ENCODE results near the gene CXCR2.
"Not testable (repeated sequence)": the region's sequence is repeated elsewhere in the genome, so short reads cannot be mapped to it uniquely, and the experiment has no call there.

The CXCR2 gene

DNA sequence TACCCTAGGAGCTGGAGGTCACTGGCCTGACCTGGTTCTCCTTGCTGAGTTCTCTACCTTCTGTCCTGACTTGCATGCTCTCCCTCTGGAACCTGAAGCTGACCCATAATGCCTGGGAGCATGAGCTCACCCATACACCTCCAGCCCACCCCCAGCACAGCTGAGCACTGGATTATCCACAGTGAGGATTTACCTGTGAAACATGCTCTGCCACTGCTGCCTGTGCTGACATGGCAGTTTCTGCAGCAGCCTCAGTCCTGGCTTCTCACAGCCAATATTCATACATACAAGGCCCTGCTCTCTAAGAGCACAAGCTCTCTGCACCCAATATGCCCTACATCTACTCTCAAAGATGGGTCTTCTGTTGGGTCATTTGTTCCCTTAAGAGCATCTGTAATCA is 5.0 kb downstream of the CXCR2 start:
- DNase-seq, result no peak

DNA sequence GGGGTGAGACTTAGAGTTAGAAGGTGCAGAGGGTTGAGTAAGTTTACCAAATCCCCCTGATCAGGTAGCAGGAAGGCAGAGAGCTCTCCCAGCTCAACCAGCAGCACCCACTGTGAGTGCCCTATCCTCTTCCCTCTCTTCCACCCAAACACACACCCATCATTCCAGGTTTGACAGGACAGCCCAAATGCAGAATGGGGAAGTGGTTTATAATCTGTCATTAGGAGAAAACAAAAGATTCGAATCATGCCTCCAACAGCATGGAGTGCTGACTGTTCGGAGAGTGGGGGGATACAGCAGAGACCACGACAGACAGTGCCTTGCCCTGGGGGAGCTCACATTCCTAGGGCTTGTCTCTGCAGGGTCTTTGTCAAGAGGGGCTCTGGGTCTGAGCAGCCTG is 11.7 kb downstream of the CXCR2 start:
- DNase-seq, result no peak

DNA sequence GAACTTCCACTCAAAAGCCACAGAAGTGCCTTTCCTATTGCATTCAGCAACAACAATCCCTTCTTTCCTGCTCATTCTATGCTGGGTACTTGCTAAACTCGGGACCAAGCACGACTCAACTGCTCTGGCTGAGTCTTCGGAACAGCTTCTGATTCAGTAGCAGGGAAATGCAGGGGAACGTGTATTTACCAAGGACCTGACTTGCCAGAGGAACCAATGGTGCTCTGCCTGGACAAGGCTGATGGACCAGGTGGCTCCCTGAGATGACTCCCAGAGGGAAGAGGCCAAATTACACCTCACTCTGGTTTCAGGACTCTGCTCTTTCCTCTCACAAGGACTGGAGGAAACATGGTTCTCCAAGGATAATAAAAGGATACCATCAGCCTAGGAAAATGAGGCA is 12.2 kb downstream of the CXCR2 start:
- DNase-seq, result no peak

DNA sequence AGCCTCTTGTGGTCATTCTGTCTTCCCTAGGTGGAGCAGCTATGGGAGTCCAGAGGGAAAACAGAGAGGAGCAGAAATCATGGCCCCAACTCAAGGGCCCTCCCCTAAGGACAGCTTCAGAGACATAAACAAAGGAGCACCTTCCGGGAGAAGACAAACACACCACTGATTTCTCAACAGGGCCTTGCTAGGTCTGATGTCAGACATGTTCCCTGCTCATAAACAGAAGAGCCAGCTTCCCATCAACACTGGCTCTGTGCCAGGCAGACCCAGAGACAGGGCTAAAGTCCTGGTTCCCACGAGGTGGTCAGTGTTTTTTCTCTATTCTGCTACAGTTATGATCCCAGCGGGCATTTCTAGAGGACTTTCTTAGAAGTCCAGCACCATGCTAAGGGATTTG is 19.3 kb downstream of the CXCR2 start:
- DNase-seq, result no peak

DNA sequence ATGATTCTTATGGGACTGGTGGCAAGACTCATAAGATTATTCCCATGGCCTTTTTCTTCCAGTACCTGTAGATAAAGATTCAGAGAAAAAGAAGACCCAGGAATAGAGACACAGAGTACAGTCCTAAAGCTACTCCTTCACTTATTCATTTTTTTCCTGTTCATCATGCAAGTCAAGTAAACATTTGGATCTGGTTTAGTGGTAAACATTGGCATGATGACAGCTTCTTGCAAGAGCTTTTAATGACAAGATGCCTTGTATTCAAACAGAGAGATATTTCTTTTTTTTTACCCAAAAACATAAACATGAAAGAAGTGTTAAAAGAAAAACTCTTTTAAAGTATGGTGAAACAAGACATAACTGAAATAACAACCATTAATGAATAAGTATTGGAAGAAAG is 20.2 kb downstream of the CXCR2 start:
- no peak for DNase-seq

DNA sequence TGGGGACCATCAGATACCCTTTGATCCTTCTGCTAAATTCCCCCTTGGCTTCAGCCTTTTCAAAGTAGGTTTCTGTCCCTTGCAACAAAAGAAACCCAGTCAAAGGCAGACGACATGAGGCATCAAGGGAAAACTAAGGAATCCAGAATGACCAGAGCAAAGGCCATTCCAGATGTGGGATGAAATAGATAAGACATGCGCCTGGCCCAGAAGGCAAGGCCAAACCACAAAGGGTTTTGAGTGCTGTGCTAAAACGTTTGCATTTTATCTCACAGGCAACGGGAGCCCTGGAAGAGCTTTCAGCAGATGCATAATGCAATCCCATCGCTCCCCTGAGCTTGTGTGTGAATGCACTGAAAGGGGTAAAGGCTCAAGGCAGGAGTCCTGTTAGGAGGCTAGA is 23.3 kb downstream of the CXCR2 start:
- DNase-seq, result no peak

GRCh38 chr2:218149848-218150440 is 24.1 kb downstream of the CXCR2 start:
- no peak for DNase-seq

GRCh38 chr2:218152172-218152571 is 26.3 kb downstream of the CXCR2 start:
- no peak for DNase-seq

GRCh38 chr2:218152777-218153176 is 26.9 kb downstream of the CXCR2 start:
- no peak for DNase-seq

DNA sequence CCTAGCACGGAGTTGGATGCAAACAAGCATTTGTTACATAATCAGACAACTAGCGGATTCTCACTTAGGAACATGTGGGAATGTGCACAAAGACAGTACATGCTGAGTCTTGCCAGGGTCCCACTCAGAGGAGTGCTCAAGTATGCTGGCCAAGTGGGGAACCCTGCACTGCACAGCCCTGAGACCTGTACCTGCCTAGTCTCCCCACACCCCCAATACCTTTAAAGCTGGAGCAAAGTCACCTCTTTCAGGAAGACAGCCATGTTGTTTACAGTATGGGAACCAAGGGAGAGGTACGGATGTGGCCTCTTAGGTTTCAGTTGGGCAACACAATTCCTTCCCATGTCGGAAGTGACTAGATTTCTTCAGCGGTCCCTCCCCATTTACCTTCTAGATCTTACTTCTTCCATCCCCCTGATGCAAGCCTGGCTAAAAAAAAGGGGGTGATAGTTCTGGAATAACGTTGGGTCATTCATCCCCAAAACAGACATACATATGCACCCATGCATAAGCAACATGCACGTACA is 30.2 kb downstream of the CXCR2 start:
- DNase-seq, result no peak

GRCh38 chr2:218161644-218162043 is 35.8 kb downstream of the CXCR2 start:
- no peak for DNase-seq

DNA sequence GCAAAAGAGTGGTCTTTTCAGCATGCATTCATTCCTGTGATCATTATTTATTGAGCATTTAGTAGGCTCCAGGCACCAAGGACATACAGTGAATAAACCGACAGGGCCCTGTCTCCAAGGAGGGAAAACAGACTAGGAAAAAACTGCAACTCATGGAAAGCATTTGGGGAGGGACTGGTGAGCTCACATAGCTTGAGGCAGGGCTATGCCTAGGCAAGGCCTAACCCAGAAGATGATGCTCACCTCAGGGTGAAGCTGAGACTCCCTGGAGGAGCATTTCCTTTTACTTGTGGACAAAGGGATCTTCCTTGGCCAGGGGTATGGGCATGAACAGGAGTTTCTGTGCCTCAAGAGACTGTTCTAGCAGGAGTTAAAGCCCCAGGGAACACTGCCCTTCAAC is 37.0 kb downstream of the CXCR2 start:
- DNase-seq, result no peak

DNA sequence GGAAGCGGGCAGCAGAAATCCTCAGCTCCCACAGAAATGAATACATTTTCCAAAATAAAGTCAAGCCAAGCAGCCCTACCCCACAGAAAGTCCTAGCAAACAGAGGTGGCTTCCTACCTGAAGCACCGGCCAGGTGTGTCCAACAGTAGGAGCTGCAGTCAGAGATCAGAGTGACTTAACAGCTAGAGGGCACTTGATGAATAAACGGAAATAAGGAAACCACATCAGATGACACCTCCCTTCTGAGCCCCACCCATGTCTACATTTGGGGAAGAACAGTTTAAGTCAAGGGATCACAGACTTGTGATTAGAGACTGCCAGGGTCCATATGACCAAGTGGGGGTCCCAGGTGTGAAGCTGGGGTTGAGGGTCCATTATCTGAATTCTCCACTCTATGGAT is 41.0 kb downstream of the CXCR2 start, which contains the start of gene CXCR1:
Gene CXCR1, minus strand, starts transcription at position 172 of the 400 bp plus-strand sequence. CDS start 1,751 bp downstream, outside the sequence.
- peak; percentile 81 for DNase-seq

- DNase-seq, result no peak
Observed at GRCh38 chr2:218168016-218168415, 42.2 kb downstream of the CXCR2 start.

DNA sequence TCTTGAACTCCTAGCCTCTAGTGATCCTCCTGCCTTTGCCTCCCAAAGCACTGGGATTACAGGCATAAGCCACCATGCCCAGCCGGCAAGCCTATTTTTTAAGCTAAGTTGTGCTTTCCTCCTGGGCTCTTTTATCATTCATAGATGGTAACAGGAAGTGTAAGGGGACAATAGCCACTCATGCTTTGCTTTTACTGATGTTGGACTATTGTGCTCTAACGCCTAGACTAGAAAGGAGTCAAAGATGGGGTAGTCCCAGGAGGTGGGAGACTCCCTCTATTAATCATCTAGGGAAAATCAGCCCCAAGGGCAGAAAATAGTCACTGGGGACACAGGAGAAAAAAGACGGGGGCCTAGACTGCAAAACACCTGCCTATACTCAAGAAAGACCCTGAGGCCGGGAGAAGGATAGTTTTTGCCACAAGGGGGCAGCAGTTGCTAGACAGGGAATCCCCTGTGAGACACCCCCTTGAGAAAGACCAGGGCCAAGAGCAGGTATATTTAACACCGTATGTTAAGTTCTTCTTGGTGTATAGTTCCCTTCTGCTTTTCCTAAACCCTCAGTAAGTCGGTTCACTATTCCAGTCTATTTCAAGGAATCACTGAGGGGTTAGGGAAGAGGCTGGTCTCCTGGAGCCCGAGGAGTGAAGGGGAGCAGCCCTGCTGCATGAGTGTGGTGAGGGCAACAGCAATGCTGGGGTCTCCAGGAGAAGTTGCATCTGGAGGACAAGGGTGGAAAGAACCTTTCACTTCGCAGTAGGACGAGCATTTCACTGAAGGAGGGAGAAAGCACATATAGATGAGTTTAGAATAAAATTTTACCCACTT is 43.0 kb downstream of the CXCR2 start:
- DNase-seq, result peak; percentile 70

DNA sequence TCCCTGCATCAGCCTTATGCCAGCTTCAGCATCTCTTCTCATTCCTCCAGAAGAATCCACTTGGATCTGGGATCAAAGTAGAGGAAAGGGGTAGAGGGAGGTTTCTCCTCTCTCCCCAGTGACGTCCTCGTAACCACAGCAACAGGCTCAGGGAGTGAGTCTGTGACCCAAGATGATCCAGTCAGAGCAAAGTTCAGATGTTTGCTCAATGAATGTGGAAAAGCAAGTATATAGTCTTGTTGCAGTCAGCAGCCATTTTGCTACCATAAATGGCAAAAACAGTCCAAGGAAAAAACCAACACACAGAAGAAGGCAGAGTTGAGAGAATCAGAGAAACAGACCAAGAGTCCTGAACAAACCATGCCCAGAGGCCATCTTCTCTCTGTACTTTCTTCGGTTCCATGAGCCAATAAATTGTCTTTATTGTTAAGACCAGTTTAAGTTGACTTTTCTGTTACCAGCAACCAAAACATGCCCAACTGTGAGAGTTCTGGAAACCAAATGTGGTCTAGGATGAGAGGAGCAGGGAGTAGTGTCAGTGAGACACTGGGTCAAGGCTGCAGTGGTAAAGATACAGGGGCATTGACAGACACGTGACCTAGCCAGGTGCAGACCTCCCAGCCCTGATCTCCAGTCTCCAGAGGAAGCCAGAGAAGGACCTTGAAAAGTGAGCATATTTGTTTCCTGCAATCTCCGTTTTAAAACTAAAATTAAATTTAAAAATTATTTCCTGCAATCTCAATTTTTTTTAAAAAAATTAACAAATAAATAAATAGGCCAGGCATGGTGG is 44.1 kb downstream of the CXCR2 start:
- DNase-seq, result no peak

DNA sequence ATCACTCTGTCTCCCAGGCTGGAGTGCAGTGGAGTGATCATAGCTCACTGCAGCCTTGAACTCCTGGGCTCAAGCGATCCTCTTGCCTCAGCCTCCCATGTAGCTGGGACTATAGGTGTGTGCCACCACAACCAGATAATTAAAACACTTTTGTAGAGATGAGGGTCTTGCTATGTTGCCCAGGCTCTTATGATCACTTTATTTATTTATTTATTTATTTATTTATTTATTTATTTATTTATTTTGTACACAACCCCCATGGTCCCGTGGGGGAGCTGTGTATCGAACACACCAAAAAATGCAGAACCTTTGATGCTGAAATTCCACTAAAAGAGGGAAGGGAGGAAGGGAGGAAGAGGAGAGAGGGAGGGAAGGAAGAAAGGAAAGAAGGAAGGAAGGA is 45.9 kb downstream of the CXCR2 start:
- not testable (repeated sequence) for DNase-seq

- DNase-seq, result no peak
Observed at GRCh38 chr2:218172845-218173244, 47.0 kb downstream of the CXCR2 start.

DNA sequence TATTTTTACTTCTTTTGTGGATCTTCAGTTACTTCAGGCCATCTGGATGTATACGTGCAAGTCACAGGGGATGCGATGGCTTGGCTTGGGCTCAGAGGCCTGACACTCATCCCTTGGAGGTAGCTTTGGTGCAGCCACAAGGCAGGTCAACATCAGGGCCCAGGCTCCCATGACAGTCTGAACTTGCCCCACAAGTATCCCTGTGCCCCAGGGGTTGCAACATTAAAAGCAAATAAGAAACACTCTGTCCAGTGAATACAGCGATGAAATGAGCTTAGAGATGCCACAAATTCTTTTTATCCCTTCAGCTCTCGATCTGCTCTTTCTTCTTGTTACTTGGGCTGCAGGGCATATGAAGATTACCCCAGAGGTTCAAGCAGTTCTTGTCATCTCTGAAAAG is 54.0 kb downstream of the CXCR2 start:
- DNase-seq, result no peak

GRCh38 chr2:218180467-218181114 is 54.8 kb downstream of the CXCR2 start:
- no peak for DNase-seq

DNA sequence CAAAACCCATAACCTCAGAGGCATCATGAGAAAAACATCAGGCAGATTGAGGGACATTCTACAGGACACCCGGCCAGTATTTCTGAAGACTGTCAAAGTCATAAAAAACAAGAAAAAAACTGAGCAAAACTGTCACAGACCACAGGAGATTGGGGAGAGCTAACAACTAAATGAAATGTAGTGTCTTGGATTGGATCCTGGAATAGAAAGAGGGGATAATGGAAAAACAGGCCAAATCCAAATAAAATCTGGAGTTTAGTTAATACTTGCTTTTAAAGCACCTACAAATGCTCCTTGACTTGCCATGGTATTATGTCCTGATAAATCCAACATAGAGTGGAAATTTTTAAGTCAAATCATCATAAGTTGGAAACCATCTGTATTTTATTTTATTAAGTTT is 58.5 kb downstream of the CXCR2 start:
- DNase-seq, result no peak

- DNase-seq, result peak; percentile 80
Observed at GRCh38 chr2:218186355-218186766, 60.5 kb downstream of the CXCR2 start.

All from CD4-positive, alpha-beta T cell treated with Interleukin-4 for 4 hours (primary cell).